OCI-LY7 (cell line): ENCODE results near the gene FBXO45. TPM values are rescaled to one million over a fixed set of nuclear protein-coding genes. Genes with fewer than 3 reads are reported as not detected.

Source experiments
- BruUV-seq: library from RNA; stranded (reverse); fragments of 400-500 nt; replicated peaks from 2 replicates; lab custom pipeline; 2021; lab: Mats Ljungman, UMichigan
- CTCF ChIA-PET: fragments of 300-600 bp; sonication (Branson Sonifier 250); formaldehyde crosslinking; loops from one replicate; lab custom pipeline; 2022; ENCODE audit warnings: antibody characterized with exemption; ENCODE audit not compliant: unreplicated experiment; lab: Charles Lee
- POLR2A ChIA-PET: fragments of 300-600 bp; sonication (Branson Sonifier 250); formaldehyde crosslinking; loops from one replicate; lab custom pipeline; 2022; ENCODE audit warnings: antibody characterized with exemption; lab: Charles Lee
- DNase-seq: peaks from one replicate; pipeline ENCODE4 v3.0.0-alpha.2; 2015; ENCODE audit warnings: low spot score
- H2AFZ ChIP-seq: fragments of 200-600 bp; sonication (generic), shearing (Covaris generic); 2 replicates; pipeline ENCODE4 v1.6.1; 2014; ENCODE audit warnings: mild to moderate bottlenecking, antibody characterized with exemption, low read length, moderate library complexity
- H3K27ac ChIP-seq: fragments of 200-600 bp; sonication (generic); 2 replicates; pipeline ENCODE4 v1.5.1; 2014; ENCODE audit warnings: mixed run types, low read depth, mild to moderate bottlenecking, moderate library complexity, low read length, inconsistent platforms; ENCODE audit not compliant: poor library complexity, severe bottlenecking
- H3K36me3 ChIP-seq: fragments of 200-600 bp; sonication (generic); 2 replicates; pipeline ENCODE4 v1.6.1; 2014; ENCODE audit warnings: mild to moderate bottlenecking, antibody characterized with exemption, low read length, moderate library complexity, mixed read lengths; ENCODE audit not compliant: insufficient read depth
- H3K4me1 ChIP-seq: fragments of 200-600 bp; sonication (generic); 2 replicates; pipeline ENCODE4 v1.5.1; 2014; ENCODE audit warnings: mild to moderate bottlenecking, low read length; ENCODE audit not compliant: insufficient read depth, poor library complexity, severe bottlenecking
- H3K4me2 ChIP-seq: fragments of 200-600 bp; sonication (generic); 2 replicates; pipeline ENCODE4 v1.6.1; 2014; ENCODE audit warnings: mild to moderate bottlenecking, low read length
- H3K4me3 ChIP-seq: fragments of 200-600 bp; sonication (generic); 2 replicates; pipeline ENCODE4 v1.5.1; 2014; ENCODE audit warnings: mild to moderate bottlenecking, low read depth, low read length; ENCODE audit not compliant: poor library complexity, severe bottlenecking
- H3K79me2 ChIP-seq: fragments of 200-600 bp; sonication (generic); 2 replicates; pipeline ENCODE4 v1.6.1; 2016; ENCODE audit warnings: low read depth, mild to moderate bottlenecking, low read length, moderate library complexity, mixed read lengths; ENCODE audit not compliant: insufficient read depth
- H3K9me2 ChIP-seq: fragments of 200-600 bp; sonication (generic); 2 replicates; pipeline ENCODE4 v1.6.1; 2016; ENCODE audit warnings: mild to moderate bottlenecking, low read length, mixed read lengths; ENCODE audit not compliant: insufficient read depth
- H3K9me3 ChIP-seq: fragments of 200-600 bp; sonication (generic); 2 replicates; pipeline ENCODE4 v1.6.1; 2014; ENCODE audit warnings: mild to moderate bottlenecking, mixed run types, low read length, mixed read lengths
- H4K20me1 ChIP-seq: fragments of 200-600 bp; sonication (generic); 2 replicates; pipeline ENCODE4 v1.6.1; 2014; ENCODE audit warnings: mild to moderate bottlenecking, antibody characterized with exemption, low read length, moderate library complexity, mixed read lengths; ENCODE audit not compliant: insufficient read depth
- EZH2phosphoT487 ChIP-seq: fragments of 200-600 bp; sonication (generic); IDR thresholded peaks from 2 replicates; pipeline ENCODE4 v1.6.1; 2018; ENCODE audit warnings: low read depth, borderline replicate concordance, mild to moderate bottlenecking, mixed run types, antibody characterized with exemption, low read length, moderate library complexity, mixed read lengths
- intact Hi-C: fragments of 100-400 bp; cut with micrococcal nuclease; formaldehyde crosslinking; loops from one replicate; pipeline ENCODE4 v1.10.0; 2022; ENCODE audit not compliant: unreplicated experiment
- total RNA-seq, 2 experiments: library from RNA; depleted of rRNA in 1 of 2; stranded (reverse); fragments of >200 nt in 1 of 2; shearing (Covaris generic) in 1 of 2; gene quantifications; 2 replicates each; pipeline ENCODE4 v1.2.3, GENCODE V29; 2014 to 2022
- TF ChIP-seq, protein P1 (sequence below): fragments of 200-600 bp; sonication (generic); conservative IDR thresholded peaks from 2 replicates; pipeline ENCODE4 v1.5.1; 2014; ENCODE audit warnings: mild to moderate bottlenecking, antibody characterized with exemption, low read length, moderate library complexity, mixed read lengths

FBXO45 gene
- total RNA-seq, 2 experiments from 2014 or later: 10.6 to 15.5 TPM

- H3K4me3 ChIP-seq: no peak overlapping the region
- H3K4me2 ChIP-seq: no peak overlapping the region
- TF ChIP-seq EZH2phosphoT487: no peak
- TF ChIP-seq, protein P1, sequence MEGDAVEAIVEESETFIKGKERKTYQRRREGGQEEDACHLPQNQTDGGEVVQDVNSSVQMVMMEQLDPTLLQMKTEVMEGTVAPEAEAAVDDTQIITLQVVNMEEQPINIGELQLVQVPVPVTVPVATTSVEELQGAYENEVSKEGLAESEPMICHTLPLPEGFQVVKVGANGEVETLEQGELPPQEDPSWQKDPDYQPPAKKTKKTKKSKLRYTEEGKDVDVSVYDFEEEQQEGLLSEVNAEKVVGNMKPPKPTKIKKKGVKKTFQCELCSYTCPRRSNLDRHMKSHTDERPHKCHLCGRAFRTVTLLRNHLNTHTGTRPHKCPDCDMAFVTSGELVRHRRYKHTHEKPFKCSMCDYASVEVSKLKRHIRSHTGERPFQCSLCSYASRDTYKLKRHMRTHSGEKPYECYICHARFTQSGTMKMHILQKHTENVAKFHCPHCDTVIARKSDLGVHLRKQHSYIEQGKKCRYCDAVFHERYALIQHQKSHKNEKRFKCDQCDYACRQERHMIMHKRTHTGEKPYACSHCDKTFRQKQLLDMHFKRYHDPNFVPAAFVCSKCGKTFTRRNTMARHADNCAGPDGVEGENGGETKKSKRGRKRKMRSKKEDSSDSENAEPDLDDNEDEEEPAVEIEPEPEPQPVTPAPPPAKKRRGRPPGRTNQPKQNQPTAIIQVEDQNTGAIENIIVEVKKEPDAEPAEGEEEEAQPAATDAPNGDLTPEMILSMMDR: no peak
- peaks cover 4% of the 10 kb centered on the region for H3K4me1 ChIP-seq
- no peak overlapping the region for H2AFZ ChIP-seq
- intact Hi-C loops: no loop called here
- no TSS peak for BruUV-seq
- POLR2A ChIA-PET: no interaction called here
- CTCF ChIA-PET: interaction anchor here (0.6 kb wide), 1 partner anchor 71 kb away, joined by 4 read pairs; no protein-coding TSS in a partner anchor
- DNase-seq: no peak
- no peaks in the 10 kb centered on the region for H3K9me2 ChIP-seq
- H3K9me3 ChIP-seq: peaks cover 14% of the 10 kb centered on the region; the same call in 1 of the 2 replicates
- no peak overlapping the region for H3K27ac ChIP-seq
- H3K79me2 ChIP-seq: no peaks in the 10 kb centered on the region
- H4K20me1 ChIP-seq: no peaks in the 10 kb centered on the region
- peaks cover 16% of the 10 kb centered on the region; the same call in 1 of the 2 replicates for H3K36me3 ChIP-seq
Measured at GRCh38 chr3:196552253-196552652, 16.2 kb upstream of the FBXO45 start.

GRCh38 chr3:196553551-196553950 is 14.9 kb upstream of the FBXO45 start:
- BruUV-seq: no TSS peak
- H3K27ac ChIP-seq: no peak overlapping the region
- TF ChIP-seq EZH2phosphoT487: no peak
- TF ChIP-seq, protein P1: no peak
- H3K36me3 ChIP-seq: peaks cover 16% of the 10 kb centered on the region; the same call in 1 of the 2 replicates
- H3K9me3 ChIP-seq: peaks cover 14% of the 10 kb centered on the region; the same call in 1 of the 2 replicates
- no peak overlapping the region for H3K4me2 ChIP-seq
- H3K79me2 ChIP-seq: no peaks in the 10 kb centered on the region
- H3K9me2 ChIP-seq: no peaks in the 10 kb centered on the region
- peaks cover 4% of the 10 kb centered on the region for H3K4me1 ChIP-seq
- DNase-seq: no peak
- ChIA-PET CTCF (no interaction called here), POLR2A (interaction anchor here (0.6 to 0.7 kb wide), 3 partner anchors 157 to 272 kb away, joined by 3 to 12 read pairs (median 3); no protein-coding TSS in a partner anchor)
- H2AFZ ChIP-seq: no peak overlapping the region
- H4K20me1 ChIP-seq: no peaks in the 10 kb centered on the region
- intact Hi-C loops: no loop called here
- no peak overlapping the region for H3K4me3 ChIP-seq

- no peak overlapping the region for H2AFZ ChIP-seq
- H3K36me3 ChIP-seq: peaks cover 16% of the 10 kb centered on the region
- H3K4me2 ChIP-seq: peak overlapping the region; percentile 18; the same call in 1 of the 2 replicates
- H3K27ac ChIP-seq: no peak overlapping the region
- no peaks in the 10 kb centered on the region for H3K9me2 ChIP-seq
- intact Hi-C loops: no loop called here
- H4K20me1 ChIP-seq: no peaks in the 10 kb centered on the region
- CTCF ChIA-PET: no interaction called here
- peak; percentile 16 for DNase-seq
- H3K4me1 ChIP-seq: peaks cover 4% of the 10 kb centered on the region
- H3K9me3 ChIP-seq: peaks cover 11% of the 10 kb centered on the region; the same call in 1 of the 2 replicates
- BruUV-seq: TSS peak; percentile 47
- TF ChIP-seq, protein P1: no peak
- TF ChIP-seq EZH2phosphoT487: no peak
- POLR2A ChIA-PET: interaction anchor here (0.6 to 1.0 kb wide), 4 partner anchors 47 to 271 kb away, joined by 3 to 12 read pairs (median 3); no protein-coding TSS in a partner anchor
- no peak overlapping the region for H3K4me3 ChIP-seq
- no peaks in the 10 kb centered on the region for H3K79me2 ChIP-seq
Measured at GRCh38 chr3:196554205-196554604, 14.3 kb upstream of the FBXO45 start.
